ENCODE results near the gene SP1.

SP1 gene

DNA sequence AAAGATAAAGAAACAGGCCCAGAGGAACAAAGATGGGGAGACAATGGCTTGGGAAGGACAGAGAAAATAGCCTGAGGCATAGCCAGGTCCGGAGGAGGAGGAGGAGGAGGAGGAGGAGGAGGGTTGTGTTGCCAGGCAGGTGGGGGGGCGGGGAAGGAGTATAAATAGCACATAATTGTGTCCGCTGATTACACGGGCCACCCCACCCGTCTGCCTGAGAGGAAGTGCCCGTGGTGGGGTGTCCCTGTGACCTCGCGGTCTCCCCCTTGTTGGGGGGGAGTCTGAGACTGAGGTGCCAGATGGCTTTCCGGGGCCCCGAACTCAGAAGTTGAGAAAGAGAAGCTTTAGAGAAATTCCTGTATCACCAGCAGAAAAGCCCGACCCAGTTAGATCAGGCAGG is 42.0 kb upstream of the SP1 start:
- peak; percentile 12 for DNase-seq (ENCODE audit: low spot score)
- TF ChIP-seq, protein P1, sequence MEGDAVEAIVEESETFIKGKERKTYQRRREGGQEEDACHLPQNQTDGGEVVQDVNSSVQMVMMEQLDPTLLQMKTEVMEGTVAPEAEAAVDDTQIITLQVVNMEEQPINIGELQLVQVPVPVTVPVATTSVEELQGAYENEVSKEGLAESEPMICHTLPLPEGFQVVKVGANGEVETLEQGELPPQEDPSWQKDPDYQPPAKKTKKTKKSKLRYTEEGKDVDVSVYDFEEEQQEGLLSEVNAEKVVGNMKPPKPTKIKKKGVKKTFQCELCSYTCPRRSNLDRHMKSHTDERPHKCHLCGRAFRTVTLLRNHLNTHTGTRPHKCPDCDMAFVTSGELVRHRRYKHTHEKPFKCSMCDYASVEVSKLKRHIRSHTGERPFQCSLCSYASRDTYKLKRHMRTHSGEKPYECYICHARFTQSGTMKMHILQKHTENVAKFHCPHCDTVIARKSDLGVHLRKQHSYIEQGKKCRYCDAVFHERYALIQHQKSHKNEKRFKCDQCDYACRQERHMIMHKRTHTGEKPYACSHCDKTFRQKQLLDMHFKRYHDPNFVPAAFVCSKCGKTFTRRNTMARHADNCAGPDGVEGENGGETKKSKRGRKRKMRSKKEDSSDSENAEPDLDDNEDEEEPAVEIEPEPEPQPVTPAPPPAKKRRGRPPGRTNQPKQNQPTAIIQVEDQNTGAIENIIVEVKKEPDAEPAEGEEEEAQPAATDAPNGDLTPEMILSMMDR (IDR thresholded peaks at IDR 0.05; ENCODE audit: extremely low read depth, missing control alignments), result no peak

DNA sequence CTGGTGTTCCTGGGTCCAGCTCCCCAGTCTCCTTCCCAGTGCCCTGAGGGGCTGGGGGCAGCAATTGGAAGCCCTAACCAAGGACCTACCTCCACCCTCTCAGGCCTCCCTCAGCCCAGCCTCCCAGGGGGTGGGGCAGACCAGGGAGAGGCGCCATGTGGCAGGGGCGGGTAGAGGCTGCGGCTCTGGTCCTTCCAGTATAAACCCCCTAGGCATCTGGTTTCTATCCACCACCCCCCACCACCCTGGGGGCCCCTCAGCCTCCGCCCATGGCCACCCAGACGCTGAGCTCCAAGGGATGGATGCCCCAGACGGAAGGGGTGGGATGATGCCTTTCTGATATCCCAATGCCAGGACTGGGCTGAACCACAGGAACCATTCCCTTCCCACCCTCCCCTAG is 41.1 kb upstream of the SP1 start:
- DNase-seq (ENCODE audit: low spot score), result peak; percentile 9
- TF ChIP-seq, protein P1 (IDR thresholded peaks at IDR 0.05; ENCODE audit: extremely low read depth, missing control alignments), result no peak

DNA sequence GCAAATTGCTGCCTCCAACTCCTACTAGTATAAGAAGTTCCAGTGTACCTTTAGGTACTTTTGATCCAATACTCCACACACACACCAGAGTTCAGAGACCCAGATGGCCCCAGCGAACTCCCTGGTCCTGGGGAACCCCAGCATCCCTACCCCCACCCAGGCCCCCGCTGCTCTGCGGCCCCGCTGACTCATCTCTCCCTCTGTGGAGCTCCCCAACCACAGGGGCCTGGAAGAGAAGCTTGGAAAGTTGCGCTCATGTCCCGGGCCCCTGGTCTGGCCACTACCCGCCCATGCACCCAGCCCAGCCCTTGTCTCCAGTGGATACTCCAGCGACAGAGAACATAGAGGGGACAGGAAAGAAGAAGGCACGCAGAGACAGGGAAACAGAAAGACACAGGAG is 39.6 kb upstream of the SP1 start:
- peak; percentile 8 for DNase-seq (ENCODE audit: low spot score)
- TF ChIP-seq, protein P1 (IDR thresholded peaks at IDR 0.05; ENCODE audit: extremely low read depth, missing control alignments), result no peak

DNA sequence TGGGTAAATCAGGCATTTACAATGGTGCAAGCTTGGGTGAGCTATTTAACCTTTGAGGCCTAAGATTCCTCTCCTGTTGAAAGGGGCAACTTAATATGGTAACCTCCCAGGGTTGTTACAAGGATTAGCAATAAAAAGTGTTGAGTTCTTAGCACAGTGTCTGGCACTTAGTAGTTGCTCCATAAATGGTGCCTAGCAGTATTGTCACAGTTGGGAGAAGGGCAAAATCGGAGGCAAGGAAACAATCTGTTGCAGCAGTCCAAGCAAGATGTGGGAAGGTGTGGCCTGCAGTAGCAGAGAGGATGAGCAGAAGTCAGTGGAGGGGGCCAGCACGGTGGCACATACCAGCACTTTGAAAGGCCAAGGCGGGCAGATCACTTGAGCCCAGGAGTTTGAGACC is 36.5 kb upstream of the SP1 start:
- TF ChIP-seq, protein P1 (IDR thresholded peaks at IDR 0.05; ENCODE audit: extremely low read depth, missing control alignments), result no peak
- no peak for DNase-seq (ENCODE audit: low spot score)

DNA sequence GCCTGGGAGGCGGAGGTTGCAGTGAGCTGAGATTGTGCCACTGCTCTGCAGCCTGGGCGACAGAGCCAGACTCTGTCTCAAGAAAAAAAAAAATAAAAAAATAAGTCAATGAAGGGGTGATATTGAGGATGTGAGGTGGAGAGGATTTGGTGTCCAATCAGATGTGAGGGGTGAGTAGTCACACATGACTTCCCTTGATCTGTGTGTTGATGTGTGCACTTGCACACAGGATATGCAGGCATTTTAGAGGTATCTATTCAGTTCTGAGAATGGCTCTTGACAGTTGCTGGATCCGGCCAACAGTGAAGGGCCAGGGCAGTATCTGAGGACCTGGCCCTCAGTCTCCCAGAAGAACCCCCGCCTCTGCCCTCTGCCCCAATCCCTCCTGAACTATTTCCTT is 36.0 kb upstream of the SP1 start:
- TF ChIP-seq, protein P1 (IDR thresholded peaks at IDR 0.05; ENCODE audit: extremely low read depth, missing control alignments), result no peak
- DNase-seq (ENCODE audit: low spot score), result peak; percentile 6

DNA sequence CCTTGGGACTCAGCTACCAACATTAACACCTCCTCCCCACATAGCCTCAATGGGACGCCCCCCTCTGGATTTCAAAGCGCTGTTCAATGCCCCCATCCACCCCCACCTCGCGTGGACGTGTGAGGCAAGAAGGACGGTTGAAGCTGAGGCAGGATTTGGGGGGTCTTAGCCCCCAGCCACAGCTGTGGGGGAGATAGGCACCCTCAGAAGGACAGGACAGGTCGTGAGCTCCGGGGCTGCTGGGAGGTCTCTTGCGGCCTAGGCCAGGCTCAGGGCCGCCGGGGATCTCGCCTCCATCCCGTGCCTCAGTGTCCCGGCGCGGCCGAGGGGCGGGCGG is 35.5 kb upstream of the SP1 start:
- no peak for DNase-seq (ENCODE audit: low spot score)
- TF ChIP-seq, protein P1 (IDR thresholded peaks at IDR 0.05; ENCODE audit: extremely low read depth, missing control alignments), result no peak

DNA sequence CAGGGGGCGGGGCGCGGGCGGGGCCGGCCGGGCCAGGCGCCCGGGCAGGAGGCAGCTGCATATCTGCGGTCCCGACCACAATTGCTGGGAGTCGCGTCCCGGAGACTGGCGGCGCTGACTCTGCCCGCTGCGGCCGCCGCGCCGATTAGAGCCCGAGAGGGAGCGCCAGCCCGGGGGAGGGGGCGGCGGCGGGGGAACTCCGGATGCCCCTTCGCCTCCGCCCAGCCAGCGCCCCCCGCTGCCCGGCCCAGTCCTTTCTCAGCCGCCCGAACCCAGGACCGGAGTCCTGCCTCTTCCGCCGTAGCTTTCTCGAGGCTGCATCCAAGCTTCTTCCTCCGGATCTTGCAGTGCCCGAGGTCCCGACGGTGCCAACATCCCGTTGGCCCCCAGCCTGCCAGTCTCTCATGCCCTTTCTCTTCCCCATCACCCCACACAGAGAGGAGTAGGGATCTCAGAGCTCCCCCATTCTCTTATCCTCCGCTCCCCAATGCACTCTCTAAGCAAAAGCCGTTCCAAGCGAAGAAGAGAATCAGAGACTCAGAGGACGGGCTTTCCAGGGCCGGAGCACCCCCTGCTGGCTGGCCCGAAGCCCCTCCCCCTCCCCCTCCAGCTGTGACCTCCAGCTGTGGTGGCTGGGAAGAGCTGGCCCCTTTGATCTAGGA is 35.0 kb upstream of the SP1 start:
- TF ChIP-seq, protein P1 (IDR thresholded peaks at IDR 0.05; ENCODE audit: extremely low read depth, missing control alignments), result peak; percentile 77
- DNase-seq (ENCODE audit: low spot score), result peak; percentile 89

Data from GM20000 (cell line).